ENCODE measurements around the gene MAMDC2.

The MAMDC2 gene

GRCh38 chr9:70053864-70054263 lies 10.2 kb downstream of the MAMDC2 start:
- TF ChIP-seq CTCF (IDR thresholded peaks at IDR 0.05; ENCODE audit: insufficient read depth, low read length, poor library complexity, severe bottlenecking): no peak
- no peak for DNase-seq (ENCODE audit: extremely low read depth, insufficient read length)
- H3K27me3 ChIP-seq (replicated peaks; ENCODE audit: control insufficient read depth, insufficient read depth, low read length): peaks cover 2% of the 10 kb centered on the region
- no peak overlapping the region for H3K4me3 ChIP-seq (replicated peaks; ENCODE audit: low read depth, low read length)
- no peaks in the 10 kb centered on the region for H3K36me3 ChIP-seq (ENCODE audit: control insufficient read depth, insufficient read depth, low read length)

GRCh38 chr9:70054521-70054920 lies 10.9 kb downstream of the MAMDC2 start:
- no peak for DNase-seq (ENCODE audit: extremely low read depth, insufficient read length)
- no peak for TF ChIP-seq CTCF (IDR thresholded peaks at IDR 0.05; ENCODE audit: insufficient read depth, low read length, poor library complexity, severe bottlenecking)

GRCh38 chr9:70055406-70056210 lies 12.0 kb downstream of the MAMDC2 start:
- H3K36me3 ChIP-seq (ENCODE audit: control insufficient read depth, insufficient read depth, low read length): no peaks in the 10 kb centered on the region
- DNase-seq (ENCODE audit: extremely low read depth, insufficient read length): no peak
- TF ChIP-seq CTCF (IDR thresholded peaks at IDR 0.05; ENCODE audit: insufficient read depth, low read length, poor library complexity, severe bottlenecking): no peak
- H3K27me3 ChIP-seq (replicated peaks; ENCODE audit: control insufficient read depth, insufficient read depth, low read length): no peaks in the 10 kb centered on the region; the same call in 1 of the 2 replicates
- H3K4me3 ChIP-seq (replicated peaks; ENCODE audit: low read depth, low read length): no peak overlapping the region

More at GRCh38 chr9:70054521-70054920, 10.9 kb downstream of the MAMDC2 start:
- Histone ChIP-seq H3K36me3 (ENCODE audit: control insufficient read depth, insufficient read depth, low read length) (no peaks in the 10 kb centered on the region), H3K4me3 (replicated peaks; ENCODE audit: low read depth, low read length) (no peak overlapping the region), H3K27me3 (replicated peaks; ENCODE audit: control insufficient read depth, insufficient read depth, low read length) (peaks cover 2% of the 10 kb centered on the region)

- no peaks in the 10 kb centered on the region for H3K36me3 ChIP-seq (ENCODE audit: control insufficient read depth, insufficient read depth, low read length)
- no peaks in the 10 kb centered on the region; the same call in 1 of the 2 replicates for H3K27me3 ChIP-seq (replicated peaks; ENCODE audit: control insufficient read depth, insufficient read depth, low read length)
- H3K4me3 ChIP-seq (replicated peaks; ENCODE audit: low read depth, low read length): no peak overlapping the region
- DNase-seq (ENCODE audit: extremely low read depth, insufficient read length): no peak
- TF ChIP-seq CTCF (IDR thresholded peaks at IDR 0.05; ENCODE audit: insufficient read depth, low read length, poor library complexity, severe bottlenecking): no peak
Observed at GRCh38 chr9:70056211-70056944, 12.7 kb downstream of the MAMDC2 start.

GRCh38 chr9:70058569-70059116 lies 15.0 kb downstream of the MAMDC2 start:
- TF ChIP-seq CTCF (IDR thresholded peaks at IDR 0.05; ENCODE audit: insufficient read depth, low read length, poor library complexity, severe bottlenecking): no peak
- no peaks in the 10 kb centered on the region; the same call in 1 of the 2 replicates for H3K27me3 ChIP-seq (replicated peaks; ENCODE audit: control insufficient read depth, insufficient read depth, low read length)
- DNase-seq (ENCODE audit: extremely low read depth, insufficient read length): no peak
- H3K36me3 ChIP-seq (ENCODE audit: control insufficient read depth, insufficient read depth, low read length): no peaks in the 10 kb centered on the region
- H3K4me3 ChIP-seq (replicated peaks; ENCODE audit: low read depth, low read length): no peak overlapping the region
